ENCODE measurements around the gene APOL5. TPM values are rescaled to one million over a fixed set of nuclear protein-coding genes. Genes with fewer than 3 reads are reported as not detected.

APOL5 gene
- total and polyA plus RNA-seq, 4 donors = not detected

GRCh38 chr22:35728639-35729308, 11.1 kb downstream of the APOL5 start:
- H3K36me3 ChIP-seq (ENCODE audit: control insufficient read depth in 4 of 4, insufficient read depth in 4 of 4, low read length in 4 of 4) = no peaks in the 10 kb centered on the region
- no peak overlapping the region for H3K27ac ChIP-seq (ENCODE audit: low read depth in 1 of 2, low read length in 1 of 2)
- H3K4me3 ChIP-seq = no peak overlapping the region
- H3K9ac ChIP-seq (ENCODE audit: insufficient read depth in 1 of 2, low read length in 2 of 2) = no peak overlapping the region
- no peaks in the 10 kb centered on the region for H3K27me3 ChIP-seq (ENCODE audit: control insufficient read depth in 3 of 3, insufficient read depth in 3 of 3, low read length in 2 of 3)
- peaks cover 0 to 7% (median 4%) of the 10 kb centered on the region in 5 donors for H3K4me1 ChIP-seq (ENCODE audit: control insufficient read depth in 5 of 5, insufficient read depth in 5 of 5, low read length in 5 of 5)
- no peak for TF ChIP-seq CTCF (IDR thresholded peaks at IDR 0.05; ENCODE audit: control extremely low read depth, extremely low read depth)
- no peaks in the 10 kb centered on the region for H3K9me3 ChIP-seq (ENCODE audit: control insufficient read depth in 4 of 4, insufficient read depth in 3 of 4, low read length in 3 of 4)
- DNase-seq (no peak), ATAC-seq (ENCODE audit: insufficient read depth, low FRiP score) (no peak)
- 85 to 90% methylated on average over 12 of the region's 12 CpGs for WGBS, 2 donors

DNA sequence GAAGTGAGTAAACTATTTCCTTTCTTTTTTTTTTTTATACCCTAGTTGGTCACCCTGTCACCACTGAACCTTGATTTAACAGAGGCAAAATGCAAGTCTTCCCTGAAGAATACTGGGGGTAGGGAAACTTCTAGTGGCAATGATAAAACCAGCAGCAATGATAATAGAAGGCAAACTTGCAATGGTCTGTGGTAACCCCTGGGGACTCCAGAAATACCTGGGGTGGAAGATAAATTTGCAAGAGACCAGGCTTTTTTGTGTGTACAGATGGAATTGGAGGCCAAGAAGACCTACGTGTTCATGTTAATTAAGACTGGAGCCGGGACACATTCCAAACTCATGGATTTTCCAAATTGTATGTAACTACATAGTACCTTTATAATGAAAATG, 11.6 kb downstream of the APOL5 start:
- Histone ChIP-seq H3K27ac (ENCODE audit: low read depth in 1 of 2, low read length in 1 of 2) (no peak overlapping the region), H3K36me3 (ENCODE audit: control insufficient read depth in 4 of 4, insufficient read depth in 4 of 4, low read length in 4 of 4) (no peaks in the 10 kb centered on the region), H3K27me3 (ENCODE audit: control insufficient read depth in 3 of 3, insufficient read depth in 3 of 3, low read length in 2 of 3) (no peaks in the 10 kb centered on the region), H3K4me3 (no peak overlapping the region), H3K9ac (ENCODE audit: insufficient read depth in 1 of 2, low read length in 2 of 2) (no peak overlapping the region), H3K4me1 (ENCODE audit: control insufficient read depth in 5 of 5, insufficient read depth in 5 of 5, low read length in 5 of 5) (peaks cover 0 to 7% (median 4%) of the 10 kb centered on the region in 5 donors), H3K9me3 (ENCODE audit: control insufficient read depth in 4 of 4, insufficient read depth in 3 of 4, low read length in 3 of 4) (no peaks in the 10 kb centered on the region)
- WGBS, 2 donors = 93 to 98% methylated on average over 2 of the region's 2 CpGs
- no peak for TF ChIP-seq CTCF (IDR thresholded peaks at IDR 0.05; ENCODE audit: control extremely low read depth, extremely low read depth)
- no peak for ATAC-seq (ENCODE audit: insufficient read depth, low FRiP score)
- DNase-seq = no peak

- Histone ChIP-seq H3K27me3 (ENCODE audit: control insufficient read depth in 3 of 3, insufficient read depth in 3 of 3, low read length in 2 of 3) (no peaks in the 10 kb centered on the region), H3K9ac (ENCODE audit: insufficient read depth in 1 of 2, low read length in 2 of 2) (no peak overlapping the region), H3K27ac (ENCODE audit: low read depth in 1 of 2, low read length in 1 of 2) (no peak overlapping the region), H3K36me3 (ENCODE audit: control insufficient read depth in 4 of 4, insufficient read depth in 4 of 4, low read length in 4 of 4) (peaks cover 0 to 5% (median 0%) of the 10 kb centered on the region in 4 donors), H3K4me3 (no peak overlapping the region), H3K4me1 (ENCODE audit: control insufficient read depth in 5 of 5, insufficient read depth in 5 of 5, low read length in 5 of 5) (peaks cover 0 to 9% (median 2%) of the 10 kb centered on the region in 5 donors), H3K9me3 (ENCODE audit: control insufficient read depth in 4 of 4, insufficient read depth in 3 of 4, low read length in 3 of 4) (no peaks in the 10 kb centered on the region)
- DNase-seq (no peak), ATAC-seq (ENCODE audit: insufficient read depth, low FRiP score) (no peak)
- WGBS, 2 donors = 79 to 80% methylated on average over 10 of the region's 10 CpGs
- no peak for TF ChIP-seq CTCF (IDR thresholded peaks at IDR 0.05; ENCODE audit: control extremely low read depth, extremely low read depth)
These were observed 13.6 kb downstream of the APOL5 start for GRCh38 chr22:35731321-35731720.

- H3K36me3 ChIP-seq (ENCODE audit: control insufficient read depth in 4 of 4, insufficient read depth in 4 of 4, low read length in 4 of 4) = peaks cover 0 to 5% (median under 1%) of the 10 kb centered on the region in 4 donors
- H3K4me3 ChIP-seq = no peak overlapping the region
- H3K27me3 ChIP-seq (ENCODE audit: control insufficient read depth in 3 of 3, insufficient read depth in 3 of 3, low read length in 2 of 3) = no peaks in the 10 kb centered on the region
- DNase-seq = no peak
- H3K9me3 ChIP-seq (ENCODE audit: control insufficient read depth in 4 of 4, insufficient read depth in 3 of 4, low read length in 3 of 4) = no peaks in the 10 kb centered on the region
- H3K9ac ChIP-seq (ENCODE audit: insufficient read depth in 1 of 2, low read length in 2 of 2) = no peak overlapping the region
- ATAC-seq (ENCODE audit: insufficient read depth, low FRiP score) = no peak
- no peak for TF ChIP-seq CTCF (IDR thresholded peaks at IDR 0.05; ENCODE audit: control extremely low read depth, extremely low read depth)
- peaks cover 0 to 9% (median 0%) of the 10 kb centered on the region in 5 donors for H3K4me1 ChIP-seq (ENCODE audit: control insufficient read depth in 5 of 5, insufficient read depth in 5 of 5, low read length in 5 of 5)
- H3K27ac ChIP-seq (ENCODE audit: low read depth in 1 of 2, low read length in 1 of 2) = no peak overlapping the region
- WGBS, 2 donors = 93 to 99% methylated on average over 9 of the region's 9 CpGs
These were observed 14.4 kb downstream of the APOL5 start for GRCh38 chr22:35732116-35732515.
